Breast epithelium (tissue), 4 donors: Measurements from ENCODE around the gene ADAMTSL3. TPM values are rescaled to one million over a fixed set of nuclear protein-coding genes. Genes with fewer than 3 reads are reported as not detected.

ENCODE experiments used
- DNase-seq, 2 donors: peaks; one replicate each; pipeline ENCODE4 v3.0.0-alpha.2; 2019; ENCODE audit warnings: low spot score in 2 of 2
- H3K27ac ChIP-seq, 2 donors: fragments of 200-600 bp; sonication (generic) in 1 of 2; one replicate each; pipeline ENCODE4 v1.5.1; 2016 to 2019; ENCODE audit warnings: mild to moderate bottlenecking in 1 of 2
- H3K27me3 ChIP-seq, 2 donors: fragments of 200-600 bp; sonication (generic) in 1 of 2; one replicate each; pipeline versions ENCODE4 v1.5.1 to v1.6.0; 2017 to 2019; ENCODE audit warnings: control low read depth in 1 of 2, mild to moderate bottlenecking in 1 of 2
- H3K36me3 ChIP-seq: fragments of 200-600 bp; one replicate; pipeline ENCODE4 v1.5.1; 2019
- H3K4me1 ChIP-seq, 2 donors: fragments of 200-600 bp; sonication (generic); one replicate each; pipeline ENCODE4 v1.5.1; 2016 to 2019; ENCODE audit warnings: control low read depth in 1 of 2
- H3K4me3 ChIP-seq, 3 donors: fragments of 200-600 bp; sonication (generic); 1 replicate in 2 of 3; 2 replicates in 1 of 3; pipeline ENCODE4 v1.5.1; 2016 to 2019; ENCODE audit warnings: mild to moderate bottlenecking in 3 of 3, moderate library complexity in 2 of 3
- H3K9me3 ChIP-seq, 2 donors: fragments of 200-600 bp; sonication (generic) in 1 of 2; one replicate each; pipeline ENCODE4 v1.5.1; 2016 to 2019; ENCODE audit warnings: control low read depth in 1 of 2
- CTCF ChIP-seq, 3 donors: fragments of 450-650 bp; IDR thresholded peaks; one replicate each; pipeline ENCODE4 v1.5.1; 2016 to 2017; ENCODE audit warnings: antibody characterized with exemption in 3 of 3, mild to moderate bottlenecking in 3 of 3, moderate library complexity in 3 of 3
- POLR2A ChIP-seq: fragments of 450-650 bp; IDR thresholded peaks from one replicate; pipeline ENCODE4 v1.6.1; 2016; ENCODE audit warnings: antibody characterized with exemption, mild to moderate bottlenecking, moderate library complexity
- POLR2AphosphoS5 ChIP-seq, 3 donors: sonication (generic); formaldehyde crosslinking; IDR thresholded peaks; one replicate each; pipeline ENCODE4 v1.6.1; 2017; ENCODE audit warnings: antibody characterized with exemption in 3 of 3
- intact Hi-C: fragments of 100-400 bp; cut with DNase I; formaldehyde crosslinking; loops from one replicate; pipeline ENCODE4 v1.15.1; 2023; ENCODE audit warnings: low total_unique reads
- total RNA-seq, 3 donors: library from RNA; depleted of rRNA; stranded (reverse); fragments of >200 nt; gene quantifications; one replicate each; pipeline ENCODE4 v1.1.0, GENCODE V29; 2016

The ADAMTSL3 gene
- total RNA-seq, 3 donors from 2014 or later: 1.8 to 3.9 (median 2.7) TPM

DNA sequence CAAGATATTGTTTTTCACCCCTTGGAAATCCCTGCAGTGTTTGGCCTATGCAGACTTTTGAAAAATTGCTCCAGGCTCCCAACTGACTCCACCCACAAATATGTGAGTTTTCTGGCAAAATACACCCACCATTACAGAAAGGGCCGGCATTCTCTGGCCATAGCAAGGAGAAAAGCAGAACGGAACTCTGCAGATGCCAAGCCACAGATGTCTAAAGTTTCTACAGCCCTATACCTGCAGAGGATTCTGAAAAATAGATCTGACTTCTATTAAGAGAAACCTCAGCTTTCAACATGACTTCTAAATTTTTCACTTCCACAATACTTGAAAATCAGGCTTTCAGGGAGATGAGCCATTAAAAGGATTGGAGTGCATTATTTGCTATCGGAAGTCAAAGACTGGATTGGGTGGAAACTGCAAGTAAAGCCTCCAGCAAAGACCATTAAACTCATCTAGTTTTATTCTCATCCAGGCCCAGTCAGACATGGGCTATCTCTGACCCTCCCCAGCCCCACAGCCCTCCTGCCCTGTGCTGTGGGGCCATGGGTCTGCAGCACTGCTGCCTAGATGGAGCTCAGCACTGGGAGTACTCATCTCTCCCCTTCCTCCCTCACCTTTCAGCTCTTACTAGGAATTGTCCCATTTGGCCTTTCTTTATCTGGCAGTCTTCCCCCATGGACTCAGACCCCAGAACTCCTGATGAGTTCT is 338.6 kb downstream of the ADAMTSL3 start:
- TF ChIP-seq POLR2A: no peak
- no peak for TF ChIP-seq POLR2AphosphoS5 (IDR thresholded peaks at IDR 0.05)
- TF ChIP-seq CTCF (IDR thresholded peaks at IDR 0.05): no peak
- no peak overlapping the region for H3K4me3 ChIP-seq
- H3K4me1 ChIP-seq: no peaks in the 10 kb centered on the region
- no peaks in the 10 kb centered on the region for H3K27me3 ChIP-seq
- DNase-seq: no peak
- intact Hi-C loops: no loop called here
- no peaks in the 10 kb centered on the region for H3K36me3 ChIP-seq
- H3K27ac ChIP-seq: no peak overlapping the region
- no peaks in the 10 kb centered on the region for H3K9me3 ChIP-seq

- DNase-seq: no peak
- Histone ChIP-seq H3K27me3 (no peaks in the 10 kb centered on the region), H3K27ac (no peak overlapping the region), H3K4me1 (no peaks in the 10 kb centered on the region), H3K9me3 (no peaks in the 10 kb centered on the region), H3K4me3 (no peak overlapping the region), H3K36me3 (no peaks in the 10 kb centered on the region)
- intact Hi-C loops: no loop called here
- TF ChIP-seq POLR2A (no peak), POLR2AphosphoS5 (IDR thresholded peaks at IDR 0.05) (no peak), CTCF (IDR thresholded peaks at IDR 0.05) (no peak)
These were observed 339.7 kb downstream of the ADAMTSL3 start for GRCh38 chr15:83993591-83993990.

DNA sequence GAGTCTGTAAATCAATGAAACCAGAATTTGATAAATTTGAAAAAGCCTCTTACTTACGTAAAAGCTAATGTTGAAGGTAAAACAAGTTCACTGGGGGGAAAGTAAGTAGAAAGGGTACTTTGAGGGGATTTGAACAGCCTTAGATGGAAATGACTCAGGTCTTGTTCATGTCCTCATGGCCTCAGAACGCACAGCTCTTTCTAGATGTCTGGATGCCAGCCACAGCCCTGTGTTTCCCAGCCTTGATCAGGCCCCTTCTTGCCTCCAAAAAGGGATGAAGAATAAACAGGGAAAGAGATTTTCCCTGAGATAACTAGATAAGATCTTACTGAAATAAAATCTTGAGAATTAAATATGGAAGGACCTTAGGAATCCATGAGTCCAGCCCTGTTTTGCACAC is 344.6 kb downstream of the ADAMTSL3 start:
- intact Hi-C loops: no loop called here
- no peak overlapping the region for H3K27ac ChIP-seq
- no peaks in the 10 kb centered on the region for H3K4me1 ChIP-seq
- no peak overlapping the region for H3K4me3 ChIP-seq
- no peak for TF ChIP-seq CTCF (IDR thresholded peaks at IDR 0.05)
- TF ChIP-seq POLR2A: no peak
- no peak for TF ChIP-seq POLR2AphosphoS5 (IDR thresholded peaks at IDR 0.05)
- H3K27me3 ChIP-seq: no peaks in the 10 kb centered on the region
- H3K9me3 ChIP-seq: no peaks in the 10 kb centered on the region
- no peak for DNase-seq
- no peaks in the 10 kb centered on the region for H3K36me3 ChIP-seq

- Histone ChIP-seq H3K27me3 (no peaks in the 10 kb centered on the region), H3K4me1 (no peaks in the 10 kb centered on the region), H3K36me3 (no peaks in the 10 kb centered on the region), H3K9me3 (no peaks in the 10 kb centered on the region), H3K4me3 (no peak overlapping the region), H3K27ac (no peak overlapping the region)
- no peak for DNase-seq
- no peak for TF ChIP-seq CTCF (IDR thresholded peaks at IDR 0.05)
- no peak for TF ChIP-seq POLR2A
- no peak for TF ChIP-seq POLR2AphosphoS5 (IDR thresholded peaks at IDR 0.05)
- intact Hi-C loops: no loop called here
These were observed 345.6 kb downstream of the ADAMTSL3 start for GRCh38 chr15:83999396-84000135.

DNA sequence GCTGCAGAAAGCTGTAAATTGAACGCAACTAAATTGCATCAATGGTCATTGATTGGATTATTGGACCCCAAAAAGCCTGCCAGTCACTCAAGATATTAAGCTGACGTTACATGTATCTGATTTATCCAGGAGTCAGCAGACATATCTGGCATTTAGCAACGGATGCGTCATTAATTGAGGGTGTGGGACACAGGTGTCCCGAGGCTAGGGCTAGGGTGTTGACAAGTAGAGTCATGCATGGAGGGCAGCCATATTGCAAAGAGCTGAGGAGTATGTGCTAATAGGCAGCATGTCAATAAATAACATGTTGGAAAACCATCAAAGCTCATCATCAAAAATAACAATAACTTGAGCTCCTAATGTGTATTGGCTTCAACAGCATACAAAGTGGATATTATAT is 347.1 kb downstream of the ADAMTSL3 start:
- Histone ChIP-seq H3K9me3 (no peaks in the 10 kb centered on the region), H3K4me1 (no peaks in the 10 kb centered on the region), H3K36me3 (no peaks in the 10 kb centered on the region), H3K27me3 (no peaks in the 10 kb centered on the region), H3K4me3 (no peak overlapping the region), H3K27ac (no peak overlapping the region)
- intact Hi-C loops: no loop called here
- DNase-seq: no peak
- no peak for TF ChIP-seq CTCF (IDR thresholded peaks at IDR 0.05)
- TF ChIP-seq POLR2A: no peak
- no peak for TF ChIP-seq POLR2AphosphoS5 (IDR thresholded peaks at IDR 0.05)
